Stimulated activated CD4-positive, alpha-beta T cell treated with anti-CD3 and anti-CD28 coated beads, Interleukin-4, amount 100 ng/mL, for 1 hour (primary cell): ENCODE data around the gene PRKAR2B.
"Not testable (repeated sequence)": the region's sequence is repeated elsewhere in the genome, so short reads cannot be mapped to it uniquely, and the experiment has no call there.

Experiments
- DNase-seq: peaks from one replicate; pipeline ENCODE4 v3.0.0-alpha.2; 2020

Gene PRKAR2B

GRCh38 chr7:107080099-107080505, 35.6 kb downstream of the PRKAR2B start:
- no peak for DNase-seq

- DNase-seq, result no peak
Measured at GRCh38 chr7:107080533-107080932, 36.0 kb downstream of the PRKAR2B start.

GRCh38 chr7:107085180-107085579, 40.7 kb downstream of the PRKAR2B start:
- no peak for DNase-seq

- DNase-seq, result no peak
Measured at GRCh38 chr7:107089627-107090026, 45.1 kb downstream of the PRKAR2B start.

- no peak for DNase-seq
Measured at GRCh38 chr7:107090457-107090856, 46.0 kb downstream of the PRKAR2B start.

- no peak for DNase-seq
Measured at GRCh38 chr7:107091306-107091705, 46.8 kb downstream of the PRKAR2B start.

- not testable (repeated sequence) for DNase-seq
Measured at GRCh38 chr7:107093671-107094070, 49.2 kb downstream of the PRKAR2B start.

- not testable (repeated sequence) for DNase-seq
Measured at GRCh38 chr7:107099154-107099553, 54.6 kb downstream of the PRKAR2B start.

GRCh38 chr7:107100824-107101223, 56.3 kb downstream of the PRKAR2B start:
- no peak for DNase-seq

- DNase-seq, result no peak
Measured at GRCh38 chr7:107103369-107103768, 58.9 kb downstream of the PRKAR2B start.

GRCh38 chr7:107104801-107105200, 60.3 kb downstream of the PRKAR2B start:
- DNase-seq, result no peak

GRCh38 chr7:107105591-107106245, 61.2 kb downstream of the PRKAR2B start:
- no peak for DNase-seq

- no peak for DNase-seq
Measured at GRCh38 chr7:107108793-107109371, 64.4 kb downstream of the PRKAR2B start.

GRCh38 chr7:107109955-107110354, 65.5 kb downstream of the PRKAR2B start:
- DNase-seq, result no peak

- DNase-seq, result no peak
Measured at GRCh38 chr7:107111196-107111595, 66.7 kb downstream of the PRKAR2B start.

- no peak for DNase-seq
Measured at GRCh38 chr7:107113866-107114265, 69.4 kb downstream of the PRKAR2B start.

- DNase-seq, result no peak
Measured at GRCh38 chr7:107115114-107115513, 70.6 kb downstream of the PRKAR2B start.

- DNase-seq, result no peak
Measured at GRCh38 chr7:107115762-107116540, 71.4 kb downstream of the PRKAR2B start.

GRCh38 chr7:107118109-107118900, 73.8 kb downstream of the PRKAR2B start:
- no peak for DNase-seq

GRCh38 chr7:107119376-107120105, 75.0 kb downstream of the PRKAR2B start:
- no peak for DNase-seq

GRCh38 chr7:107122486-107122911, 78.0 kb downstream of the PRKAR2B start:
- DNase-seq, result no peak

- no peak for DNase-seq
Measured at GRCh38 chr7:107123392-107123791, 78.9 kb downstream of the PRKAR2B start.
